HAP-1 (cell line): ENCODE results near the gene RADIL.

Experiments used
- DNase-seq, 2 experiments: peaks; one replicate each; pipeline ENCODE4 v3.0.0-alpha.2; 2016 to 2020; ENCODE audit warnings: low spot score in 2 of 2
- H3K27me3 ChIP-seq: fragments of 250-450 bp; sonication (Bioruptor Pico); 2 replicates; pipeline ENCODE4 v1.5.1; 2020; ENCODE audit warnings: low read depth, mild to moderate bottlenecking, moderate library complexity
- H3K36me3 ChIP-seq: fragments of 250-450 bp; sonication (Bioruptor Pico); replicated peaks from 2 replicates; pipeline ENCODE4 v1.5.1; 2020; ENCODE audit warnings: mild to moderate bottlenecking
- H3K4me1 ChIP-seq: fragments of 250-450 bp; sonication (Bioruptor Pico); 2 replicates; pipeline ENCODE4 v1.5.1; 2020; ENCODE audit warnings: mild to moderate bottlenecking
- H3K4me3 ChIP-seq: fragments of 250-450 bp; sonication (Bioruptor Pico); 2 replicates; pipeline ENCODE4 v1.5.1; 2020; ENCODE audit warnings: mild to moderate bottlenecking, moderate library complexity
- H3K9me3 ChIP-seq: fragments of 250-450 bp; sonication (Bioruptor Pico); 2 replicates; pipeline ENCODE4 v1.5.1; 2020; ENCODE audit warnings: mild to moderate bottlenecking, moderate library complexity
- in situ Hi-C: fragments of 300-500 bp; cut with MboI; formaldehyde crosslinking; loops from 3 replicates; pipeline ENCODE4 v1.14.3; 2020; ENCODE audit warnings: low sequenced_read_pairs, inconsistent platforms, mixed read lengths

RADIL gene

GRCh38 chr7:4836206-4836661 lies 47.3 kb downstream of the RADIL start:
- H3K36me3 ChIP-seq, result no peaks in the 10 kb centered on the region
- in situ Hi-C loops, result no loop called here
- no peaks in the 10 kb centered on the region for H3K4me1 ChIP-seq
- H3K4me3 ChIP-seq, result no peak overlapping the region
- H3K9me3 ChIP-seq, result no peaks in the 10 kb centered on the region
- H3K27me3 ChIP-seq, result no peaks in the 10 kb centered on the region
- DNase-seq, result no peak

GRCh38 chr7:4835398-4836205 lies 47.9 kb downstream of the RADIL start:
- no peaks in the 10 kb centered on the region for H3K36me3 ChIP-seq
- no peaks in the 10 kb centered on the region for H3K9me3 ChIP-seq
- in situ Hi-C loops, result no loop called here
- H3K4me3 ChIP-seq, result no peak overlapping the region
- no peaks in the 10 kb centered on the region for H3K27me3 ChIP-seq
- H3K4me1 ChIP-seq, result no peaks in the 10 kb centered on the region
- no peak for DNase-seq

- H3K9me3 ChIP-seq, result no peaks in the 10 kb centered on the region
- no peaks in the 10 kb centered on the region for H3K4me1 ChIP-seq
- in situ Hi-C loops, result no loop called here
- no peak overlapping the region for H3K4me3 ChIP-seq
- H3K36me3 ChIP-seq, result no peaks in the 10 kb centered on the region
- no peaks in the 10 kb centered on the region for H3K27me3 ChIP-seq
- DNase-seq, result no peak
Observed at GRCh38 chr7:4834601-4835397, 48.7 kb downstream of the RADIL start.

- H3K9me3 ChIP-seq, result no peaks in the 10 kb centered on the region
- H3K4me1 ChIP-seq, result no peaks in the 10 kb centered on the region
- no peaks in the 10 kb centered on the region for H3K36me3 ChIP-seq
- no peaks in the 10 kb centered on the region for H3K27me3 ChIP-seq
- in situ Hi-C loops, result no loop called here
- no peak overlapping the region for H3K4me3 ChIP-seq
- no peak for DNase-seq
Observed at GRCh38 chr7:4833691-4834600, 49.6 kb downstream of the RADIL start.

GRCh38 chr7:4833176-4833575 lies 50.3 kb downstream of the RADIL start:
- no peaks in the 10 kb centered on the region for H3K4me1 ChIP-seq
- no peaks in the 10 kb centered on the region for H3K27me3 ChIP-seq
- in situ Hi-C loops, result no loop called here
- H3K36me3 ChIP-seq, result no peaks in the 10 kb centered on the region
- DNase-seq, result no peak
- no peak overlapping the region for H3K4me3 ChIP-seq
- H3K9me3 ChIP-seq, result no peaks in the 10 kb centered on the region

GRCh38 chr7:4832711-4833110 lies 50.8 kb downstream of the RADIL start:
- H3K4me3 ChIP-seq, result no peak overlapping the region
- DNase-seq, result no peak
- no peaks in the 10 kb centered on the region for H3K27me3 ChIP-seq
- H3K4me1 ChIP-seq, result no peaks in the 10 kb centered on the region
- H3K36me3 ChIP-seq, result no peaks in the 10 kb centered on the region
- in situ Hi-C loops, result no loop called here
- no peaks in the 10 kb centered on the region for H3K9me3 ChIP-seq

GRCh38 chr7:4831723-4832495 lies 51.6 kb downstream of the RADIL start:
- Histone ChIP-seq H3K4me3 (no peak overlapping the region), H3K27me3 (no peaks in the 10 kb centered on the region), H3K9me3 (no peaks in the 10 kb centered on the region), H3K4me1 (no peaks in the 10 kb centered on the region), H3K36me3 (no peaks in the 10 kb centered on the region)
- in situ Hi-C loops, result no loop called here
- DNase-seq, result no peak

- peak; percentile 49 to 82 for DNase-seq
- no peak overlapping the region for H3K4me3 ChIP-seq
- no peaks in the 10 kb centered on the region for H3K9me3 ChIP-seq
- H3K36me3 ChIP-seq, result no peaks in the 10 kb centered on the region
- H3K4me1 ChIP-seq, result no peaks in the 10 kb centered on the region
- in situ Hi-C loops, result no loop called here
- no peaks in the 10 kb centered on the region for H3K27me3 ChIP-seq
Observed at GRCh38 chr7:4830176-4830575, 53.3 kb downstream of the RADIL start.

- Histone ChIP-seq H3K9me3 (no peaks in the 10 kb centered on the region), H3K4me3 (no peak overlapping the region), H3K27me3 (no peaks in the 10 kb centered on the region), H3K36me3 (no peaks in the 10 kb centered on the region), H3K4me1 (no peaks in the 10 kb centered on the region)
- in situ Hi-C loops, result no loop called here
- DNase-seq, result no peak
Observed at GRCh38 chr7:4828720-4829383, 54.7 kb downstream of the RADIL start.

- H3K27me3 ChIP-seq, result no peaks in the 10 kb centered on the region
- no peaks in the 10 kb centered on the region for H3K4me1 ChIP-seq
- H3K9me3 ChIP-seq, result no peaks in the 10 kb centered on the region
- H3K4me3 ChIP-seq, result no peak overlapping the region
- in situ Hi-C loops, result no loop called here
- no peak for DNase-seq
- H3K36me3 ChIP-seq, result no peaks in the 10 kb centered on the region
Observed at GRCh38 chr7:4825081-4825480, 58.4 kb downstream of the RADIL start.

GRCh38 chr7:4824120-4824775 lies 59.3 kb downstream of the RADIL start:
- no peak for DNase-seq
- Histone ChIP-seq H3K27me3 (no peaks in the 10 kb centered on the region), H3K4me1 (no peaks in the 10 kb centered on the region), H3K36me3 (no peaks in the 10 kb centered on the region), H3K9me3 (no peaks in the 10 kb centered on the region), H3K4me3 (no peak overlapping the region)
- in situ Hi-C loops, result no loop called here

- H3K4me3 ChIP-seq, result no peak overlapping the region
- in situ Hi-C loops, result no loop called here
- H3K27me3 ChIP-seq, result no peaks in the 10 kb centered on the region
- H3K36me3 ChIP-seq, result no peaks in the 10 kb centered on the region
- no peak for DNase-seq
- no peaks in the 10 kb centered on the region for H3K9me3 ChIP-seq
- no peaks in the 10 kb centered on the region for H3K4me1 ChIP-seq
Observed at GRCh38 chr7:4823441-4824119, 59.9 kb downstream of the RADIL start.
